ENCODE measurements around the gene CLEC4F. TPM values are rescaled to one million over a fixed set of nuclear protein-coding genes. Genes with fewer than 3 reads are reported as not detected.

The CLEC4F gene
- total RNA-seq, 1 donor from 2014 or later = not detected

- DNase-seq (ENCODE audit: low read depth, low spot score) = no peak
- H3K4me1 Mint-ChIP-seq = peaks cover 4% of the 10 kb centered on the region
- H3K9me3 Mint-ChIP-seq = no peaks in the 10 kb centered on the region
- no peak overlapping the region for H3K4me3 Mint-ChIP-seq
- H3K27ac Mint-ChIP-seq (ENCODE audit: unreplicated experiment) = no peak overlapping the region
- H3K36me3 Mint-ChIP-seq (ENCODE audit: low read depth) = no peaks in the 10 kb centered on the region
- TF ChIP-seq, protein P1, sequence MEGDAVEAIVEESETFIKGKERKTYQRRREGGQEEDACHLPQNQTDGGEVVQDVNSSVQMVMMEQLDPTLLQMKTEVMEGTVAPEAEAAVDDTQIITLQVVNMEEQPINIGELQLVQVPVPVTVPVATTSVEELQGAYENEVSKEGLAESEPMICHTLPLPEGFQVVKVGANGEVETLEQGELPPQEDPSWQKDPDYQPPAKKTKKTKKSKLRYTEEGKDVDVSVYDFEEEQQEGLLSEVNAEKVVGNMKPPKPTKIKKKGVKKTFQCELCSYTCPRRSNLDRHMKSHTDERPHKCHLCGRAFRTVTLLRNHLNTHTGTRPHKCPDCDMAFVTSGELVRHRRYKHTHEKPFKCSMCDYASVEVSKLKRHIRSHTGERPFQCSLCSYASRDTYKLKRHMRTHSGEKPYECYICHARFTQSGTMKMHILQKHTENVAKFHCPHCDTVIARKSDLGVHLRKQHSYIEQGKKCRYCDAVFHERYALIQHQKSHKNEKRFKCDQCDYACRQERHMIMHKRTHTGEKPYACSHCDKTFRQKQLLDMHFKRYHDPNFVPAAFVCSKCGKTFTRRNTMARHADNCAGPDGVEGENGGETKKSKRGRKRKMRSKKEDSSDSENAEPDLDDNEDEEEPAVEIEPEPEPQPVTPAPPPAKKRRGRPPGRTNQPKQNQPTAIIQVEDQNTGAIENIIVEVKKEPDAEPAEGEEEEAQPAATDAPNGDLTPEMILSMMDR (conservative IDR thresholded peaks at IDR 0.05) = no peak
- H3K27me3 Mint-ChIP-seq (ENCODE audit: low read depth) = peaks cover 5% of the 10 kb centered on the region
These were observed 6.4 kb upstream of the CLEC4F start for GRCh38 chr2:70826696-70827350.

DNA sequence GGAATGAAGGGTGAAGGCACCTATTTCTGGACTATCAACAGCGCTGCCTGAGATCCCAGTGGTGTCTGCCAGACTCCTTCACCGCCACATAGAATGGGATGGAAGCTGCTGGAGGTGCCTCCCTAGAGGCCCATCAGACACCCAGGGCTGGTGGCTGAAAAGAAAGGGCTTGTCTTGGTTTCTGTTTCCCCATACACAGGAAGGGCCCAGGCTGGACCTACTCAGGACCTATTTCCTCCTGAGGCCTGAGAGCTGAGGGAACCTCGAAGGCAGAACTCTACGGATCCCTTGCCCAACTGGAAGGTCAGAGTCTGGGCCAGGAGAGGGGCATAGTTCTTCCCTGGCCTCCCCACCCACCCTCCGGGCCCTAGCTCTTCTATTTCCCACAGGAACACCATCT lies 2.9 kb upstream of the CLEC4F start:
- Mint-ChIP-seq H3K4me1 (peaks cover 4% of the 10 kb centered on the region), H3K27ac (ENCODE audit: unreplicated experiment) (no peak overlapping the region), H3K4me3 (no peak overlapping the region), H3K27me3 (ENCODE audit: low read depth) (peaks cover 2% of the 10 kb centered on the region), H3K9me3 (no peaks in the 10 kb centered on the region), H3K36me3 (ENCODE audit: low read depth) (no peaks in the 10 kb centered on the region)
- no peak for DNase-seq (ENCODE audit: low read depth, low spot score)
- TF ChIP-seq, protein P1 (conservative IDR thresholded peaks at IDR 0.05) = no peak

- no peak for DNase-seq (ENCODE audit: low read depth, low spot score)
- H3K9me3 Mint-ChIP-seq = no peaks in the 10 kb centered on the region
- no peaks in the 10 kb centered on the region for H3K36me3 Mint-ChIP-seq (ENCODE audit: low read depth)
- no peak overlapping the region for H3K27ac Mint-ChIP-seq (ENCODE audit: unreplicated experiment)
- peaks cover 2% of the 10 kb centered on the region for H3K27me3 Mint-ChIP-seq (ENCODE audit: low read depth)
- no peak overlapping the region for H3K4me3 Mint-ChIP-seq
- TF ChIP-seq, protein P1 (conservative IDR thresholded peaks at IDR 0.05) = no peak
- H3K4me1 Mint-ChIP-seq = peaks cover 4% of the 10 kb centered on the region
These were observed 2.4 kb upstream of the CLEC4F start for GRCh38 chr2:70822843-70823242.

DNA sequence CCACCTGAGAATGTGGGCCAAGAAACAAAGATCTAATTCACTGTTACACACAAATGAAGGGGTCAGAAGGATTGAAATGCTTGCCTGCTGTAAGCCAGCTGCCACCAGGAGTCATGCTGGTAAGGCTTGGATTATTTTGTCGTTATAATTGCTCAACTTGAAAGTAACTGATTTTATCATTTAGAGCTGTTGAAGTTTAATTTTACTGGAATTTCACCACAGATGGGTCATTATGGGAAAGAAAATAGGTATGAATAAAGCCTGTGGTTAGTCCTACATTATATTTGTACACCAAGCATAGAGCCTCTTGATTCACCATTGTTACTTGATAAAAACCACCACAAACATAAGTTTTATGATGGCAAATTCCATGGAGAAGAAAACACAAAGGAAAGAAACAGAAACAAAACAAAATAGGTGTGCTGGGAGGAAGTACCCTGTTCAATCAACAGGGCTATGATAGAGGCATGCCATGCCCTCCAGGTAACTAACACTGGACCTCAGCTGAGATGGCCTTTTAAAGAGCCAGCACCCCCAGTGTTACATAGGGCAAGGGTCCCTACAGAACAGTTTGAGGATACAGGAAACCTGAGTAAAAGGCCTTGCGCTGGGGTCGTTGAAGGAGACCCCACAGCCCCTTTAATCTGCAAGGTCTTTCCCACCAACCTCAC lies 3.0 kb downstream of the CLEC4F start:
- Mint-ChIP-seq H3K27me3 (ENCODE audit: low read depth) (peaks cover 12% of the 10 kb centered on the region), H3K4me3 (no peak overlapping the region), H3K36me3 (ENCODE audit: low read depth) (no peaks in the 10 kb centered on the region)

GRCh38 chr2:70816726-70817125 lies 3.7 kb downstream of the CLEC4F start:
- H3K4me1 Mint-ChIP-seq = no peaks in the 10 kb centered on the region
- H3K27ac Mint-ChIP-seq (ENCODE audit: unreplicated experiment) = no peak overlapping the region

More for the DNA sequence above, 3.0 kb downstream of the CLEC4F start:
- no peak for DNase-seq (ENCODE audit: low read depth, low spot score)
- no peaks in the 10 kb centered on the region for H3K4me1 Mint-ChIP-seq
- TF ChIP-seq, protein P1 (conservative IDR thresholded peaks at IDR 0.05) = no peak
- H3K27ac Mint-ChIP-seq (ENCODE audit: unreplicated experiment) = no peak overlapping the region
- no peaks in the 10 kb centered on the region for H3K9me3 Mint-ChIP-seq

More at GRCh38 chr2:70816726-70817125, 3.7 kb downstream of the CLEC4F start:
- no peaks in the 10 kb centered on the region for H3K36me3 Mint-ChIP-seq (ENCODE audit: low read depth)
- TF ChIP-seq, protein P1 (conservative IDR thresholded peaks at IDR 0.05) = no peak
- no peak overlapping the region for H3K4me3 Mint-ChIP-seq
- H3K27me3 Mint-ChIP-seq (ENCODE audit: low read depth) = peaks cover 12% of the 10 kb centered on the region
- H3K9me3 Mint-ChIP-seq = no peaks in the 10 kb centered on the region
- DNase-seq (ENCODE audit: low read depth, low spot score) = no peak
